Measurements from ENCODE around the gene GAST.

GAST gene

GRCh38 chr17:41750862-41751261 is 38.7 kb downstream of the GAST start:
- no peak for DNase-seq

DNA sequence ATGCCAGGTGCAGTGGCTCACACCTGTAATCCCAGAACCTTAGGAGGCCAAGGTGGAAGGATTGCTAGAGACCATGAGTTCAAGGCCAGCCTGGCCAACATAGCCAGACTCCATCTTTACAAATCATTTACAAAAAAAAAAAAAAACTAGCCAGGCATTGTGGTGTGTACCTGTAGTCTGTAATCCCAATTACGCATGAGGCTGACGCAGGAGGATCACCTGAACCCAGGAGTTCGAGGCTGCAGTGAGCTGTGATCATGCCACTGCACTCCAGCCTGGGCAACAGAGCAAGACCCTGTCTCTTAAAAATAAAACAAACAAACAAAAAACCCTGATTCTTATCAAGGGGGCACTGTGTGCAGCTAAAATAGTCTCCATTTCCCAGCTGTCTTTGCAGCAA is 39.2 kb downstream of the GAST start:
- DNase-seq = no peak

GRCh38 chr17:41754066-41754465 is 41.9 kb downstream of the GAST start:
- no peak for DNase-seq

GRCh38 chr17:41758601-41759000 is 46.5 kb downstream of the GAST start:
- DNase-seq = no peak

GRCh38 chr17:41760878-41761277 is 48.7 kb downstream of the GAST start:
- no peak for DNase-seq

GRCh38 chr17:41762391-41762790 is 50.3 kb downstream of the GAST start:
- no peak for DNase-seq

DNA sequence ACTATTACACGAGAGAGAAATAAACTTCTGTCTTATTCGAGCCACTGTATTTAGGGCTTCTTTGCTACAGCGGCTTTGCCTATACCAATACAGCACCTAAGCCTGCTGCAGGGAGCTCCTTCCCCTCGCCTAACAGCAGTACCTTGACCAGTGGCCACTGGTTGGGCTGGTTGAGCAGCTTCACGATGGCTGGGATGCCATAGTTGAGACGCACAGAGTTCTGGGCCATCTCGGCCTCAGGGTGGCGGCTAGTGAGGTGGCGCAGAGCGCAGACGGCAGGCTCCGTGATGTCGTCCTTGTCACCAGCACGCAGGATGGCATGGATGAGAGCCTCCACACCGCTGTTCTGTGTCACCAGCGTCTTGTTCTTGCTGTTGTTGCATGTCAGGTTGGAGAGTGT is 50.7 kb downstream of the GAST start:
- no peak for DNase-seq

DNA sequence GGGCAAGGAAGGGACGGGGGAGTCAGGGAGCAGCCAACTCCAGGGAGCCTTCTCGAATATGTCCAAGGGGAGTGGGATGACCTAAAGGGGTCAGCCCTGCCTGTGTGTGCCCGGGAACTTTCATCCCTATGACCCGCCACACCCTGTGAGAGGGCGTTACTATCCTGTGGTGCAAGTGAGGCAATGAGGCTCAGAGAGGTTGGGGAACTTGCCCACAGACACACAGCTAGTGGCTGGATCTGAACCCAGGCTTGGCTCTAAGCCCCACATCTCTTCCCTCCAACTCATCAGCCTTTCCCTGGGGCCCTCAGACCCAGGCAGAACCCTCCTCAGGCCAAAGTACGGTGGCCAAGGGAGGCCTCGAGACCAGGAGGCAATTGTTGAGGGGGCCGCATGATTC is 51.2 kb downstream of the GAST start:
- DNase-seq = no peak
